Measurements from ENCODE around the gene AGBL4.

The AGBL4 gene

GRCh38 chr1:48492392-48492791 is 1531.4 kb downstream of the AGBL4 start:
- DNase-seq (ENCODE audit: low read depth in 2 of 2): no peak

- no peak for DNase-seq (ENCODE audit: low read depth in 2 of 2)
Measured at GRCh38 chr1:48488721-48489120, 1535.0 kb downstream of the AGBL4 start.
